ENCODE results near the gene PHLDB1. TPM values are rescaled to one million over a fixed set of nuclear protein-coding genes. Genes with fewer than 3 reads are reported as not detected.

Gene PHLDB1
- total RNA-seq, 3 donors from 2014 or later, result 79.4 to 116 (median 115) TPM

GRCh38 chr11:118604566-118604965 lies 2.8 kb upstream of the PHLDB1 start:
- intact Hi-C loops (cut with DNase I, micrococcal nuclease), result no loop called here
- DNase-seq (no peak), ATAC-seq (no peak)
- H3K36me3 ChIP-seq (ENCODE audit: low read depth), result peaks cover 8% of the 10 kb centered on the region
- no peaks in the 10 kb centered on the region for H3K9me3 ChIP-seq
- H3K4me3 ChIP-seq, result no peak overlapping the region
- no peak for TF ChIP-seq CTCF (IDR thresholded peaks at IDR 0.05)
- H3K4me1 ChIP-seq (ENCODE audit: low read depth), result peaks cover 15% of the 10 kb centered on the region

- DNase-seq, result peak in 2 of 3 donors; percentile 49 to 57
- H3K9me3 ChIP-seq, result no peaks in the 10 kb centered on the region
- TF ChIP-seq CTCF (IDR thresholded peaks at IDR 0.05), result no peak
Observed at GRCh38 chr11:118605116-118605867, 2.1 kb upstream of the PHLDB1 start.

GRCh38 chr11:118606157-118606843 lies 1.1 kb upstream of the PHLDB1 start:
- intact Hi-C loops (cut with DNase I, micrococcal nuclease), result no loop called here
- H3K36me3 ChIP-seq (ENCODE audit: low read depth), result no peaks in the 10 kb centered on the region
- H3K9me3 ChIP-seq, result no peaks in the 10 kb centered on the region
- peaks cover 31% of the 10 kb centered on the region for H3K4me1 ChIP-seq (ENCODE audit: low read depth)
- H3K4me3 ChIP-seq, result no peak overlapping the region
- ATAC-seq, result no peak
- TF ChIP-seq CTCF (IDR thresholded peaks at IDR 0.05), result no peak
- DNase-seq, result no peak

More at GRCh38 chr11:118605116-118605867, 2.1 kb upstream of the PHLDB1 start:
- Histone ChIP-seq H3K36me3 (ENCODE audit: low read depth) (peaks cover 7% of the 10 kb centered on the region), H3K4me3 (no peak overlapping the region), H3K4me1 (ENCODE audit: low read depth) (peaks cover 21% of the 10 kb centered on the region)
- intact Hi-C loops (cut with DNase I, micrococcal nuclease), result no loop called here
- ATAC-seq, result peak; percentile 7

- DNase-seq (no peak), ATAC-seq (no peak)
- Histone ChIP-seq H3K36me3 (ENCODE audit: low read depth) (no peaks in the 10 kb centered on the region), H3K4me3 (no peak overlapping the region), H3K9me3 (no peaks in the 10 kb centered on the region), H3K4me1 (ENCODE audit: low read depth) (peaks cover 31% of the 10 kb centered on the region)
- no peak for TF ChIP-seq CTCF (IDR thresholded peaks at IDR 0.05)
- intact Hi-C loops (cut with DNase I, micrococcal nuclease), result no loop called here
Observed at GRCh38 chr11:118606844-118607228, 579 bp upstream of the PHLDB1 start.

GRCh38 chr11:118608360-118609227 lies 1.2 kb downstream of the PHLDB1 start:
- no peak for TF ChIP-seq CTCF (IDR thresholded peaks at IDR 0.05)
- no peaks in the 10 kb centered on the region for H3K9me3 ChIP-seq
- peaks cover 31% of the 10 kb centered on the region for H3K4me1 ChIP-seq (ENCODE audit: low read depth)
- DNase-seq, result peak; percentile 62 to 86 (median 74)
- ATAC-seq, result peak; percentile 55
- H3K4me3 ChIP-seq, result peak overlapping the region; percentile 36
- H3K36me3 ChIP-seq (ENCODE audit: low read depth), result no peaks in the 10 kb centered on the region
- intact Hi-C loops (cut with DNase I, micrococcal nuclease), result no loop called here

All from mucosa of descending colon (tissue), 3 donors.